HG03460 (cell line): ENCODE measurements around the gene KCNA10.
"Not testable (repeated sequence)": the region's sequence is repeated elsewhere in the genome, so short reads cannot be mapped to it uniquely, and the experiment has no call there.

Source experiments
- ATAC-seq: cut with Tn5 transposase; IDR thresholded peaks from one replicate; pipeline ENCODE4 v1.9.1; 2021; ENCODE audit not compliant: unreplicated experiment

The KCNA10 gene

GRCh38 chr1:110535985-110536384 lies 17.0 kb upstream of the KCNA10 start:
- ATAC-seq: no peak

- ATAC-seq: no peak
Measured at GRCh38 chr1:110533230-110533629, 14.3 kb upstream of the KCNA10 start.

GRCh38 chr1:110529011-110529410 lies 10.0 kb upstream of the KCNA10 start:
- no peak for ATAC-seq

GRCh38 chr1:110526201-110526780 lies 7.3 kb upstream of the KCNA10 start:
- no peak for ATAC-seq

GRCh38 chr1:110525249-110525595 lies 6.2 kb upstream of the KCNA10 start:
- ATAC-seq: no peak

GRCh38 chr1:110524311-110525248 lies 5.6 kb upstream of the KCNA10 start:
- no peak for ATAC-seq

- no peak for ATAC-seq
Measured at GRCh38 chr1:110523011-110523410, 4.0 kb upstream of the KCNA10 start.

GRCh38 chr1:110522560-110522959 lies 3.6 kb upstream of the KCNA10 start:
- ATAC-seq: no peak

- no peak for ATAC-seq
Measured at GRCh38 chr1:110520827-110521226, 1.9 kb upstream of the KCNA10 start.

- ATAC-seq: no peak
Measured at GRCh38 chr1:110515891-110516290, 3.1 kb downstream of the KCNA10 start.

GRCh38 chr1:110515041-110515440 lies 3.9 kb downstream of the KCNA10 start:
- ATAC-seq: no peak

GRCh38 chr1:110513511-110513910 lies 5.5 kb downstream of the KCNA10 start:
- no peak for ATAC-seq

GRCh38 chr1:110511436-110511835 lies 7.5 kb downstream of the KCNA10 start:
- ATAC-seq: no peak

GRCh38 chr1:110510921-110511320 lies 8.1 kb downstream of the KCNA10 start:
- ATAC-seq: not testable (repeated sequence)

GRCh38 chr1:110509655-110510054 lies 9.3 kb downstream of the KCNA10 start:
- ATAC-seq: no peak

GRCh38 chr1:110508028-110508940 lies 10.7 kb downstream of the KCNA10 start:
- no peak for ATAC-seq

GRCh38 chr1:110506541-110506940 lies 12.4 kb downstream of the KCNA10 start:
- no peak for ATAC-seq

GRCh38 chr1:110505596-110505995 lies 13.4 kb downstream of the KCNA10 start:
- ATAC-seq: no peak

- no peak for ATAC-seq
Measured at GRCh38 chr1:110504226-110504625, 14.7 kb downstream of the KCNA10 start.

GRCh38 chr1:110503471-110503870 lies 15.5 kb downstream of the KCNA10 start:
- no peak for ATAC-seq

GRCh38 chr1:110502402-110503151 lies 16.4 kb downstream of the KCNA10 start:
- ATAC-seq: no peak
